ENCODE measurements around the gene STON2. TPM values are rescaled to one million over a fixed set of nuclear protein-coding genes. Genes with fewer than 3 reads are reported as not detected.
"Not testable (repeated sequence)": the region's sequence is repeated elsewhere in the genome, so short reads cannot be mapped to it uniquely, and the experiment has no call there.

The STON2 gene
- total and polyA plus RNA-seq, 8 donors, result 8.4 to 46.7 (median 12.3) TPM

DNA sequence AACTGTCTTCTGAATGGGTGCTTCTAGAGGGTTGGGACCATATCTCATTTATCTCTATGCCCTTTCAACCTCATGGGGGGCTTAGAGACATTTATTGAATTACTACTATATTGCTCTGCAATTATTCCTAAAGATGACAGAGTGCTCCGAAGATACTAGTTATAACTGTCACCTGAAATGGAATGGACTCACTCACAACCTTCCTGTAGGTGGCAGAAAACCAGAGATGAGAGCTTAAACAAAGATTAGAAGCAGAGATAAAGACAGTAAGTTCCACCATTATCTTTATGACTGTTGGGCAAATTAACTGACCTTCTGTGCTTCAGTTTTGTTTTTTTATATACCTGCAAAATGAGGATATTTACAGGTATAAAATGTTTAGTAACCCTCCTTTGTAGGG lies 147.8 kb downstream of the STON2 start:
- intact Hi-C loops (cut with DNase I), result no loop called here
- ATAC-seq (no peak), DNase-seq (no peak)
- H3K36me3 ChIP-seq, result no peaks in the 10 kb centered on the region
- TF ChIP-seq, protein P1, sequence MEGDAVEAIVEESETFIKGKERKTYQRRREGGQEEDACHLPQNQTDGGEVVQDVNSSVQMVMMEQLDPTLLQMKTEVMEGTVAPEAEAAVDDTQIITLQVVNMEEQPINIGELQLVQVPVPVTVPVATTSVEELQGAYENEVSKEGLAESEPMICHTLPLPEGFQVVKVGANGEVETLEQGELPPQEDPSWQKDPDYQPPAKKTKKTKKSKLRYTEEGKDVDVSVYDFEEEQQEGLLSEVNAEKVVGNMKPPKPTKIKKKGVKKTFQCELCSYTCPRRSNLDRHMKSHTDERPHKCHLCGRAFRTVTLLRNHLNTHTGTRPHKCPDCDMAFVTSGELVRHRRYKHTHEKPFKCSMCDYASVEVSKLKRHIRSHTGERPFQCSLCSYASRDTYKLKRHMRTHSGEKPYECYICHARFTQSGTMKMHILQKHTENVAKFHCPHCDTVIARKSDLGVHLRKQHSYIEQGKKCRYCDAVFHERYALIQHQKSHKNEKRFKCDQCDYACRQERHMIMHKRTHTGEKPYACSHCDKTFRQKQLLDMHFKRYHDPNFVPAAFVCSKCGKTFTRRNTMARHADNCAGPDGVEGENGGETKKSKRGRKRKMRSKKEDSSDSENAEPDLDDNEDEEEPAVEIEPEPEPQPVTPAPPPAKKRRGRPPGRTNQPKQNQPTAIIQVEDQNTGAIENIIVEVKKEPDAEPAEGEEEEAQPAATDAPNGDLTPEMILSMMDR (IDR thresholded peaks at IDR 0.05), result no peak
- no peaks in the 10 kb centered on the region for H3K9me3 ChIP-seq
- H3K4me1 ChIP-seq, result no peaks in the 10 kb centered on the region
- H3K27me3 ChIP-seq, result no peaks in the 10 kb centered on the region
- no peak overlapping the region for H3K4me3 ChIP-seq
- no peak overlapping the region for H3K27ac ChIP-seq

DNA sequence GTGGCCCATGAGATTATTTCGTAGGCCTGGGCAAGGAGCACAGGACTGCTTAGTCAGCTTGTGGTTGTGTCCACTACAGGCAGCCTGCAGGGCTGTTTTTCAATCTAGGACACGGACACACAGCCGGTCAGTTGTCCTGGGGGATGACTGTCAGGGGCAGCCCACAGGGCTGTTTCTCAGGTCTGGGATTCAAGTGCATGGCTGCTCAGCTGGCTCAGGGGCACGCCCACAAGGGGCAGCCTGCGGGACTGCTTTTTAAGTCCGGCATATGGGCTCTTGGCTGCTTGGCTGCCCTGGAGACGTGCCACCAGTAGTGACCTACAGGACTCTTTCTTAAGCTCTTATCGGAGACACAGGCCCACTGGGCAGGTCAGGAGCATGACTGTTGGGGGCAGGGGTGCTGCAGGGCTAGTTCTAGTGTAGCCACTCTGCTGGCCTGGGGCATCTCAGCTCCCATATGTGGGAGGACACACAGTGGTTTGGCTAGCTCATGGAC lies 152.8 kb downstream of the STON2 start:
- Histone ChIP-seq H3K36me3 (no peaks in the 10 kb centered on the region), H3K27me3 (no peaks in the 10 kb centered on the region), H3K27ac (no peak overlapping the region), H3K4me3 (no peak overlapping the region), H3K9me3 (peaks cover 0 to 9% of the 10 kb centered on the region in 2 donors), H3K4me1 (no peaks in the 10 kb centered on the region)
- TF ChIP-seq, protein P1 (IDR thresholded peaks at IDR 0.05), result no peak
- ATAC-seq, result no peak
- intact Hi-C loops (cut with DNase I), result no loop called here
- DNase-seq, result no peak

DNA sequence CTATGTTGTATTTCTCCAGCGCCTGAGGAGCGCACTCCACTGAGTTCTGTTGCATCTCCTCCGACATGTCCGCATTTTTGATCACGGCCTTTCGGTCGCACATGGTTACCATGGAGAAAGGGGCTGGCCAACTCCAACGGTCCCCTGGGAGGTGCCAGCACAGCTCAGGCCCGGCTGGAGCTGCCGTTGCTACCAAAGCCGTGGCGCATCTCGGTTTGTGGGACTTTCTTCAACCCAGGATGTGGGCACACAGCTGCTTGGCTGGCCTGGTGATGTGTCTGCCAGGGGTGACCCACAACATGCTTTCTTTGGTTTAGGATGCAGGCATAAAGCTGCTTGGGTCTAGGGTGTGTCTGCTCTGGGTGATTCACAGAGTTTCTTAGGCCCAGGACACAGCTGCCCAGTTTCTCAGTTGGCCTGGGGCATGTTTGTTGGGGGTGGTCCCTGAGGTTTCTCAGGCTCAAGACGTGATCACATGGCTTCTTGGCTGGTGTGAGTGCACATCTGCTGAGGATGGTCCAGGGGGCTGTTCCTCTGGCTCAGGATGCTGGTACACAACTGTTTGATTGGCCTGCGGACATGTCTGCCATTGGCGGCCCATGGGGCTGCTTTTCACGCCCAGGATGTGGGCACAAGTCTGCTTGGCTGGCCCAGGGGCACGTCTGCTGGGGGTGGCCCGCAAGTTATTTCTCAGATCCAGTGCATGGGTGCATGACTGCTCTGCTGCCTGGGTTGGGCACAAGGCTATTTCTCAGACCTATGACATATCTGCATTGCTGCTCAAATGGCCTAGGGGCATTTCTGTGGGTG lies 153.5 kb downstream of the STON2 start:
- DNase-seq (no peak), ATAC-seq (no peak)
- Histone ChIP-seq H3K27ac (no peak overlapping the region), H3K4me1 (no peaks in the 10 kb centered on the region), H3K4me3 (no peak overlapping the region), H3K36me3 (no peaks in the 10 kb centered on the region), H3K9me3 (peaks cover 0 to 9% of the 10 kb centered on the region in 2 donors), H3K27me3 (no peaks in the 10 kb centered on the region)
- TF ChIP-seq, protein P1 (IDR thresholded peaks at IDR 0.05), result no peak
- intact Hi-C loops (cut with DNase I), result no loop called here

DNA sequence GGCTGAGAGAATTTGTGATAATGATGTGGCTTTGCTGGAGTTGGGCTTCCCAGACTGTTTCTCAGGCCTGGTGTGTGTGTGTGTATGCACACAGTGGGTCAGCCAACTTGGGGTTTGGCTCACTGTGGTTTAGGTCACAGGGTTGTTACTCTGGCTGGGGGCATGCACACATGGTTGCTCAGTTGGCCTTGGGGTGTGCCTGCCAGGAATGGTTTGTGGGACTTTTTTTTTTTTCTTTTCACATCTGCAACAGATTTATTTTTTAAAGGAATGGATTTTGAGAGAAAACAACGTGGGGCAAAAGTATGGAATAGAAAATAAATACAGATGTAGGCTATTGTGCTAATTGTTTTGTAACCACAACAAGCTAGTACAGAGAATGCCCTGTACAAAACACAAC lies 154.4 kb downstream of the STON2 start:
- H3K27me3 ChIP-seq, result no peaks in the 10 kb centered on the region
- H3K9me3 ChIP-seq, result peaks cover 0 to 9% of the 10 kb centered on the region in 2 donors
- no peak for ATAC-seq
- DNase-seq, result no peak
- no peaks in the 10 kb centered on the region for H3K36me3 ChIP-seq
- no peak overlapping the region for H3K4me3 ChIP-seq
- no peak overlapping the region for H3K27ac ChIP-seq
- intact Hi-C loops (cut with DNase I), result no loop called here
- no peaks in the 10 kb centered on the region for H3K4me1 ChIP-seq
- TF ChIP-seq, protein P1 (IDR thresholded peaks at IDR 0.05), result no peak

DNA sequence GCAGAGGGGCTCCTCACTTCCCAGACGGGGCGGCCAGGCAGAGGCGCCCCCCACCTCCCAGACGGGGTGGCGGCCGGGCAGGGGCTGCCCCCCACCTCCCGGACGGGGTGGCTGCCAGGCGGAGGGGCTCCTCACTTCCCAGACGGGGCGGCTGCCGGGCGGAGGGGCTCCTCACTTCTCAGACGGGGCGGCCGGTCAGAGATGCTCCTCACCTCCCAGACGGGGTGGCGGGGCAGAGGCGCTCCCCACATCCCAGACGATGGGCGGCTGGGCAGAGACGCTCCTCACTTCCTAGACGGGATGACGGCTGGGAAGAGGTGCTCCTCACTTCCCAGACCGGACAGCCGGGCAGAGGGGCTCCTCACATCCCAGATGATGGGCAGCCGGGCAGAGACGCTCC lies 155.7 kb downstream of the STON2 start:
- DNase-seq; H3K9me3 ChIP-seq; H3K36me3 ChIP-seq; H3K4me3 ChIP-seq; ATAC-seq; H3K27me3 ChIP-seq; intact Hi-C loops (cut with DNase I); H3K27ac ChIP-seq; H3K4me1 ChIP-seq: not testable (repeated sequence)
